RWPE1 (cell line): Measurements from ENCODE around the gene E2F2.
"Not testable (repeated sequence)": the region's sequence is repeated elsewhere in the genome, so short reads cannot be mapped to it uniquely, and the experiment has no call there.

Source experiments
- CTCF ChIA-PET: fragments of 350-600 bp; sonication (Branson Sonifier 250); formaldehyde crosslinking; extraction: SDS; loops from one replicate; lab custom pipeline; 2021; lab: Yijun Ruan, JAX
- POLR2A ChIA-PET: fragments of 400-600 bp; formaldehyde crosslinking; extraction: SDS; loops from one replicate; lab custom pipeline; 2020; ENCODE audit warnings: antibody characterized with exemption; ENCODE audit not compliant: low non-redundant PET; lab: Yijun Ruan, JAX
- DNase-seq: peaks from one replicate; pipeline ENCODE4 v3.0.0; 2012; ENCODE audit warnings: low spot score
- H3K27ac ChIP-seq: fragments of 450-650 bp; 2 replicates; pipeline ENCODE4 v1.5.1; 2017
- CTCF ChIP-seq: fragments of 450-650 bp; conservative IDR thresholded peaks from 2 replicates; pipeline ENCODE4 v1.5.1; 2017; ENCODE audit warnings: low read depth, mild to moderate bottlenecking

The E2F2 gene

DNA sequence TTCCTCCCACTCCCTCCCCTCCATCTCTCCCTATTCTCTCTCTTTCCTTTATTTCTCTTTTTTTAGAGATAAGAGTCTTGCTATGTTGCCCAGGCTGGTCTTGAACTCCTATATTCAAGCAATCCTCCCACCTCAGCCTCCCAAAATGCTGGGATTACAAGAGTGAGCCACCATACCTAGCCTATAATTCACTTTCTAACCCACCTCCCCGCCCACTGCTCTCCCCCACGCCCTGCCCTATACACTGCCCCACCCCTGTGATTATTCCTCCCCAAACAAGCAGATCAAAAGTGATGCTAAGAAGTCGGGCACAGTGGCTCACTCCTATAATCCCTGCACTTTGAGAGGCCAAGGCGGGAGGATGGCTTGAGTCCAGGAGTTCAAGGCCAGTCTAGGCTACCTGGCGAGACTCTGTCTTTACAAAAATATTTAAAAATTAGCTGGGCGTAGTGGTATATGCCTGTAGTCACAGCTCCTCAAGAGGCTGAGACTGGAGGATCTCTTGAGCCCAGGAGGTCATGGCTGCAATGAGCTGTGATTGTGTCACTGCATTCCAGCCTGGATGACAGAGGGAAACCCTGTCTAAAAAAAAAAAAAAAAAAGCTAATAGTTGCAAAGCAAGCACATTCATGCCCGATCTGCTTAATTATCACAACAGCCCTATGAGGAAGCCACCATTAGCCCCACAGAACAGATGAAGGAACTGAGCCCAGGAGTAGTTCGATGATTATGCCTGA lies 12.8 kb upstream of the E2F2 start:
- ChIA-PET CTCF (interaction anchor here (0.5 to 4.7 kb wide), 8 partner anchors 21 to 275 kb away, joined by 3 to 97 read pairs (median 4); no protein-coding TSS in a partner anchor), POLR2A (interaction anchor here (0.6 kb wide), 2 partner anchors 9 to 100 kb away, joined by 5 to 10 read pairs; no protein-coding TSS in a partner anchor)
- H3K27ac ChIP-seq = no peak overlapping the region
- TF ChIP-seq CTCF = no peak
- DNase-seq = no peak

DNA sequence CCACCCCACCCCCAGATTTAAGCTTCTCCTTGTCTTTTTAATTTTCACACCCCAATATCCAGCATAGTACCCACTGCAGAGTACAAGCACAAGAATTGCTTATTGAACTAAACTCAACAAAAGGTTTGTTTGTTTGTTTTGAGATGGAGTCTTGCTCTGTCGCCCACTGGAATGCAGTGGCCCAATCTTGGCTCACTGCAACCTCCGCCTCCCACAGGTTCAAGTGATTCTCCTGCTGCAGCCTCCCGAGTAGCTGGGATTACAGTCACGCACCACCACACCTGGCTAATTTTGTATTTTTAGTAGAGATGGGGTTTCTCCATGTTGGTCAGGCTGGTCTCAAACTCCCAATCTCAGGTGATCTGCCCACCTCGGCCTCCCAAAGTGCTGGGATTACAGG lies 11.9 kb upstream of the E2F2 start:
- H3K27ac ChIP-seq = peak overlapping the region; percentile 2; the same call in 1 of the 2 replicates
- DNase-seq, POLR2A ChIA-PET: not testable (repeated sequence)
- CTCF ChIA-PET = interaction anchor here (1.0 to 4.7 kb wide), 3 partner anchors 46 to 95 kb away, joined by 3 to 97 read pairs (median 9); no protein-coding TSS in a partner anchor

DNA sequence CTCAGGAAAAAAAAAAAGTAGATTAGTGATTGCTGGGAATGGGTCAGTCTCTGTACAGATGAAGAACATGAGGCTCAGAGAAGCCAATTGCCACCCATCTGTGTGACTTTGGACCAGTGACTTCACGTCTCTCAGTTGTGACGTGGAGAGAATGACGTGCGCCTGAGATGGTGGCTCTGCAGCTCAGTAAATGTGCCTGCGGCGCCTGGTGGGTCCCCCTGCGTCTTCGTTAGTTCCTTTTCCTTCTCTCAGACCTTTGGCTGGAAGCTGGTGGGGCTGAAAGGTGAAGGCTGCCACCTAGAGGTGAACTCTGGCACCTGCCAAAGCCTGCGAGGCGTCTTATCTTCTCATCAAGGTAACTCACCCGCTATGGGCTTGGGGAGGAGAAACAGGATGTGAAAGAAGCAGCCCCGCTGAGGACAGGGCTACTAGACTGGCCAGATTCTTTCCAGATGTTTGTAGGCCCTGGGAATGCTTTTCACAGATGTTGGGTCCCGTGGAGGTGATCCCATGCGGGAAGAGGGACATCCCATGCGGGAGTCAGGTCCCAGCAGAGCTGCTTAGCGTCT lies 8.7 kb upstream of the E2F2 start:
- CTCF ChIA-PET = interaction anchor here (0.6 to 2.0 kb wide), 17 partner anchors 9 to 194 kb away, joined by 3 to 39 read pairs (median 4); partner anchors contain the start of gene E2F2
- POLR2A ChIA-PET = interaction anchor here (0.6 kb wide), 2 partner anchors 42 to 422 kb away, joined by 3 read pairs; no protein-coding TSS in a partner anchor
- peak; percentile 89 for DNase-seq
- TF ChIP-seq CTCF = peak; percentile 95
- H3K27ac ChIP-seq = no peak overlapping the region

GRCh38 chr1:23537296-23537973 lies 6.4 kb upstream of the E2F2 start:
- CTCF ChIA-PET = no interaction called here
- H3K27ac ChIP-seq = no peak overlapping the region
- POLR2A ChIA-PET = no interaction called here
- DNase-seq = no peak
- no peak for TF ChIP-seq CTCF

GRCh38 chr1:23533246-23534023 lies 2.4 kb upstream of the E2F2 start:
- no peak for TF ChIP-seq CTCF
- DNase-seq = no peak
- POLR2A ChIA-PET = no interaction called here
- CTCF ChIA-PET = interaction anchor here (0.6 to 1.8 kb wide), 3 partner anchors 36 to 570 kb away, joined by 3 to 5 read pairs (median 3); no protein-coding TSS in a partner anchor
- no peak overlapping the region for H3K27ac ChIP-seq

GRCh38 chr1:23531562-23532094 lies 595 bp upstream of the E2F2 start:
- no peak for DNase-seq
- CTCF ChIA-PET = interaction anchor here (0.6 to 2.3 kb wide), 4 partner anchors 8 to 106 kb away, joined by 5 to 11 read pairs (median 5); no protein-coding TSS in a partner anchor
- POLR2A ChIA-PET = no interaction called here
- TF ChIP-seq CTCF = no peak
- peak overlapping the region; percentile 89 for H3K27ac ChIP-seq
